Measurements from ENCODE around the gene SHC3. TPM values are rescaled to one million over a fixed set of nuclear protein-coding genes. Genes with fewer than 3 reads are reported as not detected.

SHC3 gene
- total and polyA plus RNA-seq, 8 donors = 0.15 to 1.7 (median 1.0) TPM

DNA sequence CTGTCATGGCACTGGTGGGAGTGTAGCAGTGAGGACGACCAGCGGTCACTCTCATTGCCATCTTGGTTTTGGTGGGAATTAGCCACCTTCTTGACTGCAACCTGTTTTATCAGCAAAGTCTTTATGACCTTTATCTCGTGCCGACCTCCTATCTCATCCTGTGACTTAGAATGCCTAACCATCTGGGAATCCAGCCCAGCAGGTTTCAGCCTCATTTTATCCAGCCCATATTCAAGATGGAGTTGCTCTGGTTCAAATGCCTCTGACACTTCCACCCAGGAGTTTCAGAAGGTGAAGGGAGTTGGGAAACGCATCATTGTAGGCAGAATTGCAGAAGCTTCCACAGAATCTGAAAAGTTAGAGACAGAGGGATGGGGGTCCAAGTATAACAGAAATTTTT, 35.4 kb downstream of the SHC3 start:
- TF ChIP-seq, protein P1, sequence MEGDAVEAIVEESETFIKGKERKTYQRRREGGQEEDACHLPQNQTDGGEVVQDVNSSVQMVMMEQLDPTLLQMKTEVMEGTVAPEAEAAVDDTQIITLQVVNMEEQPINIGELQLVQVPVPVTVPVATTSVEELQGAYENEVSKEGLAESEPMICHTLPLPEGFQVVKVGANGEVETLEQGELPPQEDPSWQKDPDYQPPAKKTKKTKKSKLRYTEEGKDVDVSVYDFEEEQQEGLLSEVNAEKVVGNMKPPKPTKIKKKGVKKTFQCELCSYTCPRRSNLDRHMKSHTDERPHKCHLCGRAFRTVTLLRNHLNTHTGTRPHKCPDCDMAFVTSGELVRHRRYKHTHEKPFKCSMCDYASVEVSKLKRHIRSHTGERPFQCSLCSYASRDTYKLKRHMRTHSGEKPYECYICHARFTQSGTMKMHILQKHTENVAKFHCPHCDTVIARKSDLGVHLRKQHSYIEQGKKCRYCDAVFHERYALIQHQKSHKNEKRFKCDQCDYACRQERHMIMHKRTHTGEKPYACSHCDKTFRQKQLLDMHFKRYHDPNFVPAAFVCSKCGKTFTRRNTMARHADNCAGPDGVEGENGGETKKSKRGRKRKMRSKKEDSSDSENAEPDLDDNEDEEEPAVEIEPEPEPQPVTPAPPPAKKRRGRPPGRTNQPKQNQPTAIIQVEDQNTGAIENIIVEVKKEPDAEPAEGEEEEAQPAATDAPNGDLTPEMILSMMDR (IDR thresholded peaks at IDR 0.05) = no peak
- TF ChIP-seq EP300 (IDR thresholded peaks at IDR 0.05) (no peak), POLR2A (IDR thresholded peaks at IDR 0.05) (no peak), POLR2AphosphoS5 (IDR thresholded peaks at IDR 0.05) (no peak)
- intact Hi-C loops (cut with DNase I; ENCODE audit: low total_unique reads) = no loop called here
- no peaks in the 10 kb centered on the region for H3K9me3 ChIP-seq
- DNase-seq = no peak
- peaks cover 0 to 10% (median 2%) of the 10 kb centered on the region in 4 donors for H3K4me1 ChIP-seq
- WGBS, 5 donors = 74 to 91% (median 81%) methylated on average over 5 of the region's 5 CpGs
- H3K4me3 ChIP-seq = no peak overlapping the region
- H3K27me3 ChIP-seq = no peaks in the 10 kb centered on the region
- no peak overlapping the region for H3K27ac ChIP-seq
- no peaks in the 10 kb centered on the region for H3K36me3 ChIP-seq

DNA sequence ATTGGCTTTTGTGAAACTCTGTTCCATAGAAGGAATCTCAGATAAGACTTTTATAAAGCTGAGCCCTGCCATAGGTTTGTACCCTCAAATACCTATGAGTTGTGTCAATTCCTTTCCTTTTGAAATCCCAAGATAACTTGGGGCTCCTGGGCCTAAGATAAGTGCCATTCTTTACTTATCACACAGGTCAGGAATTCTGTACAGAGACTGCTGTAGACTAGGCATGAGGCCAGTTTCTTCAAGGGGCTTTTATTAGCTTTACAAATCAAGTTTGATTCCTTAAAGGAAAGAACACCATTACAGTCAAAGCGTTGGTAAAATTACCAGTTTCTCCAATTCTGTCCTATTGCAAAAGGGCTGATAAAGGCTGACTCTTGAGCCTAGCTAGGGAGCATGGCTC, 39.2 kb downstream of the SHC3 start:
- peak overlapping the region in 1 of 5 donors; percentile 25 for H3K27ac ChIP-seq
- WGBS, 5 donors = 36 to 50% (median 40%) methylated on average over 1 of the region's 1 CpG
- no peak for TF ChIP-seq EP300 (IDR thresholded peaks at IDR 0.05)
- no peak for TF ChIP-seq POLR2A (IDR thresholded peaks at IDR 0.05)
- TF ChIP-seq POLR2AphosphoS5 (IDR thresholded peaks at IDR 0.05) = no peak
- TF ChIP-seq, protein P1 (IDR thresholded peaks at IDR 0.05) = no peak
- peaks cover 0 to 20% (median 5%) of the 10 kb centered on the region in 4 donors for H3K4me1 ChIP-seq
- H3K27me3 ChIP-seq = no peaks in the 10 kb centered on the region
- intact Hi-C loops (cut with DNase I; ENCODE audit: low total_unique reads) = no loop called here
- peaks cover 0 to 7% (median 0%) of the 10 kb centered on the region in 4 donors for H3K9me3 ChIP-seq
- no peak overlapping the region for H3K4me3 ChIP-seq
- H3K36me3 ChIP-seq = no peaks in the 10 kb centered on the region
- peak in 1 of 2 donors; percentile 35 for DNase-seq

DNA sequence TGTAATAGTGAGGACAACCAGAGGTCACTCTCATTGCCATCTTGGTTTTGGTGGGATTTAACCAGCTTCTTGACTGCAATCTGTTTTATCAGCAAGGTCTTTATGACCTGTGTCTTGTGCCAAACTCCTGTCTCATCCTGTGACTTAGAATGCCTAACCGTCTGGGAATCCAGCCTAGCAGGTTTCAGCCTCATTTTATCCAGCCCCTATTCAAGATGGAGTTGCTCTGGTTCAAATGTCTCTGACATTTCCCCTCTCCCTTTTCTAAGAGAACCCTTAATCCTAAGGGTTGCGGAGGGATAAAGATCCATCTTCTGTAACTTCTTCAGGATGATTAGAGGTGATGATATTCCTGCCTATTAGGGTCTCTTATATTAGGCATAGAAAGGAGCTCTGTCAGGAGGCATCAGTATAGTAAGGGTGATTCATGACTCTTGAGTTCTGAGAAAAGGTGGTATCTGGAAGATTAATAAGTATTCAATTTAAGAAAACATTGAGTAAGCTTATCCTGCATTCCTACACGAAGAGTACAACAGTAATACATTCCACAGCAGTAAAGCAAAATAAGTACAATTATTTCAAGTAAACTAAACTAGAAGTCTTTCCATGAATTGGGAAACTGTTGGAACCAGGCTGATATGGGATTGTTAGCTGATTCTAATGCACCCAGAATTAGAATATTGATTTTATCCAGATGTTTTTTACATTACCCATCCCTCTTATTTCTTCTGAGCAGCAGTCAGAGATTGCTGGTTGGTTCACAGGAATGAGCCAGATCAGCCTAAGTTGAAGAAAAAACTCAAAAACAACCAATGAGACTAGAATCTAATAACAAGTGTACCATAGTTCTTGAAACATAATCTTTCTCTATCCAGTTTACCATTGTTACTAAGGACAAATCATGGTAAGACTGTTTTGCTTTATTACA, 39.9 kb downstream of the SHC3 start:
- TF ChIP-seq, protein P1 (IDR thresholded peaks at IDR 0.05) = no peak
- H3K4me1 ChIP-seq = peaks cover 0 to 20% (median 5%) of the 10 kb centered on the region in 4 donors
- H3K27me3 ChIP-seq = no peaks in the 10 kb centered on the region
- H3K27ac ChIP-seq = peak overlapping the region in 3 of 5 donors; percentile 6 to 54 (median 50)
- no peak overlapping the region for H3K4me3 ChIP-seq
- intact Hi-C loops (cut with DNase I; ENCODE audit: low total_unique reads) = no loop called here
- WGBS, 5 donors = 68 to 80% (median 77%) methylated on average over 3 of the region's 3 CpGs
- no peaks in the 10 kb centered on the region for H3K36me3 ChIP-seq
- peaks cover 0 to 7% (median 0%) of the 10 kb centered on the region in 4 donors for H3K9me3 ChIP-seq
- no peak for DNase-seq

DNA sequence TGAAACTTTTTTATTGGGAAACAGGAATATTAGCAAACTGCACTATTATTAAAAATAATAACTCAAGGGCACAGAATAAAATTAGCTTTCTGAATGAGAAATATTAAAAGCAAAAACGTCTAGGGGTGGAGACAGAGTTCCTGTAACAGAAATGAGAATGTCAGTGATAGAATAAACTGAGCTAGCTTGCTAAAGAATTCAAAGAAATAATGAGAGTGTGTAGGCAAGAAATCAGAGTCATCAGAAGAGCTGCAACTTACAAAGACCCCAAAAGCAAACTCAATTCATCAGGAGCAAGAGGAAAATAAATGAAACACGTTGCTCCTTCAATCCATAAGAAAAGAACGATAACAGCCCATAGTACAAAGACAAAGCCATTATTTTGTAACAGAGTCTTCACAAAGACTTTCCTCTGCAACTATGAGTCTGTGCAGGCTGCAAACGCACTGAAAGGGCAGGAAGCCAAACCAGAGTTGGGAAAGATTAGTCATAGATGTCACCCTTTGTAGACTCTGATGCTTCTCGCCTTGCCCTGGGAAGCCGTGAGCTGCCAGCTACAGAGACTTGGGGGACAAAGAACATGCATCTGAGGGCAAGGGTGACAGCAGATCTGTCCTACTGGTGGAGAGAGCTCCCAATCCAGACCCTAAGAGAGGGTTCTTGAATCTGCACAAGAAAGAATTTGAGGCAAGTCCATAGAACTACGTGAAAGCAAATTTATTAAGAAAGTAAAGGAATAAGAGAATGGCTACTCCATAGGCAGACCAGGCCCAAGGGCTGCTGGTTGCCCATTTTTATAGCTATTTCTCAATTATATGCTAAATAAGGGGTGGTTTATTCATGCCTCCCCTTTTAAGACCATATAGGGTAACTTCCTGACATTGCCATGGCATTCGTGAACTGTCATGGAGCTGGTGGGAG, 40.8 kb downstream of the SHC3 start:
- H3K36me3 ChIP-seq = no peaks in the 10 kb centered on the region
- no peaks in the 10 kb centered on the region for H3K27me3 ChIP-seq
- peak overlapping the region in 3 of 5 donors; percentile 6 to 54 (median 50) for H3K27ac ChIP-seq
- WGBS, 5 donors = 50 to 60% (median 54%) methylated on average over 8 of the region's 8 CpGs
- peak in 1 of 2 donors; percentile 81 for DNase-seq
- H3K9me3 ChIP-seq = peaks cover 0 to 7% (median 0%) of the 10 kb centered on the region in 4 donors
- TF ChIP-seq POLR2A (IDR thresholded peaks at IDR 0.05) (no peak), POLR2AphosphoS5 (IDR thresholded peaks at IDR 0.05) (peak in 1 of 3 donors; percentile 52)
- H3K4me3 ChIP-seq = no peak overlapping the region
- peaks cover 0 to 20% (median 5%) of the 10 kb centered on the region in 4 donors for H3K4me1 ChIP-seq
- intact Hi-C loops (cut with DNase I; ENCODE audit: low total_unique reads) = no loop called here

All from stomach (tissue), 9 donors.